PFSK-1 (cell line): ENCODE data around the gene PRMT2.

Experiments used
- POLR2AphosphoS5 ChIP-seq: IDR thresholded peaks from 2 replicates; pipeline ENCODE4 v1.6.1; 2012; ENCODE audit warnings: low read depth, mild to moderate bottlenecking, control low read depth, low read length, moderate library complexity
- TAF1 ChIP-seq: IDR thresholded peaks from 2 replicates; pipeline ENCODE4 v1.6.1; 2012; ENCODE audit warnings: low read length, control low read depth, borderline replicate concordance; ENCODE audit not compliant: insufficient read depth

DNA sequence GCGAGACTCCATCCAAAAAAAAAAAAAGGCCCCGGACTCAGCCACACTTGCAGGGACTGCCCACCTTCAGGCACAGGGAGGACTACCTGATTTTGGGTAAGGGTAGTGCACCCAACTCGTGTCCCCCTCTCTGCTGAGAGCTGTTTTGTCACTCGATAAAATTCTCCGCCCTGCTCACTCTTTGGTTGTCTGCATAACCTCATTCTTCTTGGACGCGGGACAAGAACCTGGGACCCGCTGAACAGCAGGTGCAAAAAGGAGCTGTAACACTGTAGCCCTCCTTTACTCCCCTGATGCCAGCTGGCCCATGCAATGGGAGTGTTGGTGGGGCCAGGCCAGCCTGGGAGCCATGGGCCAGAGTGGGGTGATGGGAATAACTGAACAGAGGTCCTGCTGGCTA is 41.2 kb upstream of the PRMT2 start:
- no peak for TF ChIP-seq TAF1
- TF ChIP-seq POLR2AphosphoS5, result no peak
